ENCODE measurements around the gene ZNF436.

ZNF436 gene

DNA sequence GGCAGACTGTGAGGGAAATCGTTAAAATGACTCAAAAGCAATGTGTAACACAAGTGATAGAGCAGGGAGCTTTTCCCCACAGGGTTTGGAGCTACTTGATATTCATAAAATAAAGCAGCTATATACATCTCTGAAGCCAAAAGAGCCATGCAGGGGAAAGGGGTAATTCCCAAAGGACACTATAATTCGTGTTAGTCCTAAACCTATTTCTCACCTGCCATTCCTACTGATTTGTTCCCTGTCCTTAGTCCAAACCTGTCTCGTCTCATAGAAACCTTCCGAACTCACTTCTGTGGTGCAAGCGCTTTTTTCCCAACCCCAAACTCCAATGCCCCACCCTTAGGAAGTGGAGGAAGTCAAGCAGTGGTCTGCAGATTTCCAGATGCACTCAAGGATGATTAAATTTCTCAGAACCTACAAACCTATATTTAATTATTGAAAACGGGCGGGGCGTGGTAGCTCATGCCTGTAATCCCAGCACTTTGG, 24.6 kb downstream of the ZNF436 start:
- H2AFZ ChIP-seq (ENCODE audit: insufficient read depth, low read length, poor library complexity): peak overlapping the region; percentile 83
- DNase-seq: no peak
- peak overlapping the region; percentile 64 for H3K4me3 ChIP-seq (ENCODE audit: low read depth, low read length)
- H4K12ac ChIP-seq (ENCODE audit: low read depth, low read length): peak overlapping the region; percentile 88
- peak overlapping the region; percentile 55 for H2BK120ac ChIP-seq (ENCODE audit: insufficient read depth, low read length, poor library complexity)
- H3K79me2 ChIP-seq (ENCODE audit: control insufficient read depth, insufficient read depth, low read length, poor library complexity): peaks cover 13% of the 10 kb centered on the region
- H3K4ac ChIP-seq (ENCODE audit: low read depth, low read length): peak overlapping the region; percentile 66
- peak overlapping the region; percentile 49 for H2BK5ac ChIP-seq (ENCODE audit: low read depth, low read length, poor library complexity)
- H3K27me3 ChIP-seq (ENCODE audit: insufficient read depth, low read length): no peaks in the 10 kb centered on the region
- peak overlapping the region; percentile 44 for H2AK5ac ChIP-seq (ENCODE audit: low read length)
- peaks cover 15% of the 10 kb centered on the region for H3K79me1 ChIP-seq (ENCODE audit: low read length)
- peak overlapping the region; percentile 81 for H4K8ac ChIP-seq (ENCODE audit: low read depth, low read length)
- peak overlapping the region; percentile 93 for H3K27ac ChIP-seq (ENCODE audit: low read depth, low read length)
- no peak overlapping the region for H3K23ac ChIP-seq (ENCODE audit: low read length)
- no peaks in the 10 kb centered on the region for H3K36me3 ChIP-seq (ENCODE audit: control insufficient read depth in 1 of 2, insufficient read depth in 2 of 2, low read length in 2 of 2)
- no peaks in the 10 kb centered on the region for H3K4me1 ChIP-seq (ENCODE audit: control insufficient read depth in 1 of 2, insufficient read depth in 2 of 2, low read length in 2 of 2)
- no CpG with 5 or more reads among the region's 8 CpGs for WGBS (ENCODE audit: extremely low coverage, insufficient coverage, insufficient read length)
- peak overlapping the region; percentile 79 for H3K4me2 ChIP-seq (ENCODE audit: low read length)
- H2BK12ac ChIP-seq (ENCODE audit: low read length): no peak overlapping the region
- H3K9ac ChIP-seq (ENCODE audit: low read length): peak overlapping the region; percentile 74
- H3K9me3 ChIP-seq (ENCODE audit: insufficient read depth, low read depth, low read length): no peaks in the 10 kb centered on the region
- H4K91ac ChIP-seq (ENCODE audit: low read depth, low read length): peak overlapping the region; percentile 92
- H3K18ac ChIP-seq (ENCODE audit: low read length): peak overlapping the region; percentile 85
- peak overlapping the region; percentile 94 for H3K14ac ChIP-seq (ENCODE audit: low read length)

GRCh38 chr1:23344111-23344986, 25.3 kb downstream of the ZNF436 start, which contains the start of gene HNRNPR:
Gene HNRNPR, minus strand, starts transcription at chr1:23344284. Its CDS starts 3,276 bp downstream, at chr1:23341008.
- peak within 1 kb of the TSS; percentile 99 for H2BK5ac ChIP-seq (ENCODE audit: low read depth, low read length, poor library complexity)
- no peaks in the 10 kb centered on the region for H3K9me3 ChIP-seq (ENCODE audit: insufficient read depth, low read depth, low read length)
- H4K8ac ChIP-seq (ENCODE audit: low read depth, low read length): peak within 1 kb of the TSS; percentile 98
- peak within 1 kb of the TSS; percentile 98 for H3K18ac ChIP-seq (ENCODE audit: low read length)
- H3K4me1 ChIP-seq (ENCODE audit: control insufficient read depth in 1 of 2, insufficient read depth in 2 of 2, low read length in 2 of 2): no peaks in the 10 kb centered on the region
- no peaks in the 10 kb centered on the region for H3K27me3 ChIP-seq (ENCODE audit: insufficient read depth, low read length)
- no peak within 1 kb of the TSS for H3K23ac ChIP-seq (ENCODE audit: low read length)
- WGBS (ENCODE audit: extremely low coverage, insufficient coverage, insufficient read length): no CpG with 5 or more reads among the region's 87 CpGs
- H3K4ac ChIP-seq (ENCODE audit: low read depth, low read length): peak within 1 kb of the TSS; percentile 99
- H3K9ac ChIP-seq (ENCODE audit: low read length): peak within 1 kb of the TSS; percentile 91
- peak within 1 kb of the TSS; percentile 100 for H3K14ac ChIP-seq (ENCODE audit: low read length)
- no peak within 1 kb of the TSS for H2BK12ac ChIP-seq (ENCODE audit: low read length)
- peak within 1 kb of the TSS; percentile 96 for H4K12ac ChIP-seq (ENCODE audit: low read depth, low read length)
- peak within 1 kb of the TSS; percentile 88 for H3K4me3 ChIP-seq (ENCODE audit: low read depth, low read length)
- H3K27ac ChIP-seq (ENCODE audit: low read depth, low read length): peak within 1 kb of the TSS; percentile 96
- DNase-seq: peak; percentile 100
- peaks cover 15% of the 10 kb centered on the region for H3K79me1 ChIP-seq (ENCODE audit: low read length)
- no peaks in the 10 kb centered on the region for H3K36me3 ChIP-seq (ENCODE audit: control insufficient read depth in 1 of 2, insufficient read depth in 2 of 2, low read length in 2 of 2)
- peak within 1 kb of the TSS; percentile 84 for H3K4me2 ChIP-seq (ENCODE audit: low read length)
- peak within 1 kb of the TSS; percentile 99 for H4K91ac ChIP-seq (ENCODE audit: low read depth, low read length)
- H3K79me2 ChIP-seq (ENCODE audit: control insufficient read depth, insufficient read depth, low read length, poor library complexity): peaks cover 15% of the 10 kb centered on the region
- peak within 1 kb of the TSS; percentile 96 for H2AK5ac ChIP-seq (ENCODE audit: low read length)
- peak within 1 kb of the TSS; percentile 97 for H2BK120ac ChIP-seq (ENCODE audit: insufficient read depth, low read length, poor library complexity)
- peak within 1 kb of the TSS; percentile 83 for H2AFZ ChIP-seq (ENCODE audit: insufficient read depth, low read length, poor library complexity)

- Histone ChIP-seq H3K4me2 (ENCODE audit: low read length) (peak overlapping the region; percentile 84), H3K79me2 (ENCODE audit: control insufficient read depth, insufficient read depth, low read length, poor library complexity) (peaks cover 15% of the 10 kb centered on the region), H2BK12ac (ENCODE audit: low read length) (no peak overlapping the region), H2AK5ac (ENCODE audit: low read length) (peak overlapping the region; percentile 96), H4K8ac (ENCODE audit: low read depth, low read length) (peak overlapping the region; percentile 98), H3K4ac (ENCODE audit: low read depth, low read length) (peak overlapping the region; percentile 99), H2BK5ac (ENCODE audit: low read depth, low read length, poor library complexity) (peak overlapping the region; percentile 99), H3K9ac (ENCODE audit: low read length) (peak overlapping the region; percentile 91), H3K4me1 (ENCODE audit: control insufficient read depth in 1 of 2, insufficient read depth in 2 of 2, low read length in 2 of 2) (no peaks in the 10 kb centered on the region), H3K9me3 (ENCODE audit: insufficient read depth, low read depth, low read length) (no peaks in the 10 kb centered on the region), H3K18ac (ENCODE audit: low read length) (peak overlapping the region; percentile 98), H3K27ac (ENCODE audit: low read depth, low read length) (peak overlapping the region; percentile 96), H4K12ac (ENCODE audit: low read depth, low read length) (peak overlapping the region; percentile 96), H3K36me3 (ENCODE audit: control insufficient read depth in 1 of 2, insufficient read depth in 2 of 2, low read length in 2 of 2) (no peaks in the 10 kb centered on the region), H3K4me3 (ENCODE audit: low read depth, low read length) (peak overlapping the region; percentile 88), H4K91ac (ENCODE audit: low read depth, low read length) (peak overlapping the region; percentile 99), H3K14ac (ENCODE audit: low read length) (peak overlapping the region; percentile 100), H2AFZ (ENCODE audit: insufficient read depth, low read length, poor library complexity) (peak overlapping the region; percentile 71), H2BK120ac (ENCODE audit: insufficient read depth, low read length, poor library complexity) (peak overlapping the region; percentile 97), H3K27me3 (ENCODE audit: insufficient read depth, low read length) (no peaks in the 10 kb centered on the region), H3K23ac (ENCODE audit: low read length) (no peak overlapping the region), H3K79me1 (ENCODE audit: low read length) (peaks cover 15% of the 10 kb centered on the region)
- DNase-seq: peak; percentile 77 to 99
- no CpG with 5 or more reads among the region's 66 CpGs for WGBS (ENCODE audit: extremely low coverage, insufficient coverage, insufficient read length)
Measured at GRCh38 chr1:23343221-23344110, 26.2 kb downstream of the ZNF436 start.

Data from trophoblast cell (in vitro differentiated cells and primary cell).